Heart left ventricle (tissue), 16 donors: ENCODE measurements around the gene IKZF3. TPM values are rescaled to one million over a fixed set of nuclear protein-coding genes. Genes with fewer than 3 reads are reported as not detected.

Experiments used
- ATAC-seq, 4 donors: fragments of 200-7000 bp; cut with Tn5 transposase; one replicate each; pipeline ENCODE4 v1.9.1; 2020 to 2022; ENCODE audit warnings: moderate library complexity in 4 of 4, mild to moderate bottlenecking in 3 of 4, moderate number of reproducible peaks in 1 of 4
- DNase-seq, 5 donors: peaks; one replicate each; pipeline ENCODE4 v3.0.0-alpha.2; 2020
- H3K27ac ChIP-seq, 12 donors: fragments of 200-600 bp; sonication (generic) in 4 of 12; one replicate each; pipeline versions ENCODE4 v1.5.0 to v1.8.0; 2016 to 2022; ENCODE audit warnings: mild to moderate bottlenecking in 2 of 12
- H3K27me3 ChIP-seq, 9 donors: fragments of 200-600 bp; sonication (generic) in 2 of 9; one replicate each; pipeline versions ENCODE4 v1.5.1 to v1.8.0; 2016 to 2022; ENCODE audit warnings: mild to moderate bottlenecking in 3 of 9
- H3K36me3 ChIP-seq, 9 donors: fragments of 200-600 bp; sonication (generic) in 2 of 9; one replicate each; pipeline versions ENCODE4 v1.5.0 to v1.8.0; 2018 to 2022; ENCODE audit warnings: mild to moderate bottlenecking in 2 of 9
- H3K4me1 ChIP-seq, 12 donors: fragments of 200-600 bp; sonication (generic) in 4 of 12; one replicate each; pipeline versions ENCODE4 v1.5.0 to v1.8.0; 2016 to 2022; ENCODE audit warnings: mild to moderate bottlenecking in 3 of 12
- H3K4me3 ChIP-seq, 12 donors: fragments of 200-600 bp; sonication (generic) in 4 of 12; one replicate each; pipeline versions ENCODE4 v1.5.0 to v1.8.0; 2017 to 2022; ENCODE audit warnings: mild to moderate bottlenecking in 9 of 12, moderate library complexity in 4 of 12
- H3K9me3 ChIP-seq, 12 donors: fragments of 200-600 bp; sonication (generic) in 4 of 12; one replicate each; pipeline versions ENCODE4 v1.5.0 to v1.8.0; 2016 to 2022; ENCODE audit warnings: mild to moderate bottlenecking in 1 of 12
- POLR2A ChIP-seq, 2 donors: fragments of 450-650 bp; IDR thresholded peaks; one replicate each; pipeline ENCODE4 v1.6.1; 2017; ENCODE audit warnings: antibody characterized with exemption in 2 of 2, mild to moderate bottlenecking in 2 of 2, moderate library complexity in 2 of 2
- WGBS, 4 donors: extraction: QIAGEN DNeasy Blood & Tissue Kit in 2 of 4; methylation state at CpG; one replicate each; pipeline versions ENCODE4 v1.1.5 to v1.1.7; 2013 to 2018; 5-methylcytosine and 5-hydroxymethylcytosine counted together
- intact Hi-C, 10 donors: fragments of 100-400 bp; cut with DNase I; formaldehyde crosslinking; loops; one replicate each; pipeline versions ENCODE4 v1.11.1 to v1.14.2; 2022
- polyA plus RNA-seq, 2 donors: library from polyadenylated mRNA; stranded (reverse); fragments of 200-250 nt; gene quantifications; one replicate each; pipeline ENCODE4 v1.2.3, GENCODE V29; 2013
- total RNA-seq, 9 donors: library from RNA; depleted of rRNA in 2 of 9; stranded (reverse); fragments of >200 nt in 2 of 9; fragmentation: NEBNext Ultra II Directional in 3 of 9; extraction: Animal tissue kit (Norgen Biotek cat#: 25700) in 3 of 9; gene quantifications; one replicate each; pipeline versions ENCODE4 v1.1.0 to v1.2.4, GENCODE V29; 2016 to 2023
- TF ChIP-seq, protein P1 (sequence below), 12 donors: fragments of 200-600 bp; sonication (generic) in 4 of 12; IDR thresholded peaks; one replicate each; pipeline versions ENCODE4 v1.5.0 to v1.8.0; 2018 to 2022; ENCODE audit warnings: antibody characterized with exemption in 12 of 12, mild to moderate bottlenecking in 5 of 12
- donor health status: ischemic (EF 13 %, LVEDD 7.1; RV severe dilation, severe dysfunction).
- donor health status: healthy with polysubstance abuse.
- donor health status: DM: no; HTN: yes; CAD: no.
- donor health status: DM: no; HTN: no; CAD: no.
- donor health status: ischemic (EF 25% LVEDD 6.9; RV normal size, moderate dysfunction).
- donor health status: ischemic (EF 25% LVEDD 5.7; RV mildly dilated, moderate dysfunction).
- donor health status: healthy.
- donor health status: DM: yes; HTN: yes; CAD: no.
- donor health status: ischemic (EF 35%, LVEDD 5.7; RV mildly dilated, moderate dysfunction).
- donor health status: nonischemic (EF 11% LVEDD 7.7; RV severe dilation, severe dysfunction).
- donor health status: DM: yes; HTN: yes; CAD: no.
- donor health status: PGD.
- donor health status: ischemic (EF 29% LVEDD 5.4; RV normal size, mild dysfunction).
- donor health status: nonischemic (EF 23%, LVEDD 6.1; RV moderate dilation, normal function).

Gene IKZF3
- total and polyA plus RNA-seq, 11 donors = 0.07 to 6.9 (median 0.21) TPM

DNA sequence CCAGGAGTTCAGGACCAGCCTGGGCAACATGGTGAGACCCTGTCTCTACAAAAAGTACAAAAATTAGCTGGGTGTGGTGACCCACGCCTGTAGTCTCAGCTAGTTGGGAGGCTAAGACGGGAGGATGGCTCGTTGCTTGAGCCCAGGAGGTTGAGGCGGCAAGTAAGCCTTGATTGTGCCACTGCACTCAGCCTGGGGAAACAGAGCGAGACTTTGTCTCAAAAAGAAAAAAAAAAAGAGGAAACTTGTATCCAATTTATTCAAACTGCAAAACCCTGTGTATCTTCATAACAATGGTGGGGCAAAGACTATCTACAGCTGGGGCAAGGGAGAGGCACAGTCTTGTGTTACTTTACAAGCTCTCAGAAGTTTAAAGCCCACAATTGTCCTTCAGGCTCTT lies 104.9 kb downstream of the IKZF3 start:
- intact Hi-C loops = loop anchor here in 5 of 10 donors (10.0 kb wide), 2 partner anchors 214 to 216 kb away; no protein-coding TSS in a partner anchor
- Histone ChIP-seq H3K9me3 (no peaks in the 10 kb centered on the region), H3K4me3 (no peak overlapping the region), H3K4me1 (peaks cover 0 to 31% (median 7%) of the 10 kb centered on the region in 12 donors), H3K36me3 (no peaks in the 10 kb centered on the region), H3K27ac (peak overlapping the region in 1 of 12 donors; percentile 98), H3K27me3 (peaks cover 0 to 19% (median 3%) of the 10 kb centered on the region in 9 donors)
- ATAC-seq (no peak), DNase-seq (no peak)
- TF ChIP-seq, protein P1, sequence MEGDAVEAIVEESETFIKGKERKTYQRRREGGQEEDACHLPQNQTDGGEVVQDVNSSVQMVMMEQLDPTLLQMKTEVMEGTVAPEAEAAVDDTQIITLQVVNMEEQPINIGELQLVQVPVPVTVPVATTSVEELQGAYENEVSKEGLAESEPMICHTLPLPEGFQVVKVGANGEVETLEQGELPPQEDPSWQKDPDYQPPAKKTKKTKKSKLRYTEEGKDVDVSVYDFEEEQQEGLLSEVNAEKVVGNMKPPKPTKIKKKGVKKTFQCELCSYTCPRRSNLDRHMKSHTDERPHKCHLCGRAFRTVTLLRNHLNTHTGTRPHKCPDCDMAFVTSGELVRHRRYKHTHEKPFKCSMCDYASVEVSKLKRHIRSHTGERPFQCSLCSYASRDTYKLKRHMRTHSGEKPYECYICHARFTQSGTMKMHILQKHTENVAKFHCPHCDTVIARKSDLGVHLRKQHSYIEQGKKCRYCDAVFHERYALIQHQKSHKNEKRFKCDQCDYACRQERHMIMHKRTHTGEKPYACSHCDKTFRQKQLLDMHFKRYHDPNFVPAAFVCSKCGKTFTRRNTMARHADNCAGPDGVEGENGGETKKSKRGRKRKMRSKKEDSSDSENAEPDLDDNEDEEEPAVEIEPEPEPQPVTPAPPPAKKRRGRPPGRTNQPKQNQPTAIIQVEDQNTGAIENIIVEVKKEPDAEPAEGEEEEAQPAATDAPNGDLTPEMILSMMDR (IDR thresholded peaks at IDR 0.05) = no peak
- no peak for TF ChIP-seq POLR2A (IDR thresholded peaks at IDR 0.05)
- WGBS, 4 donors = 79 to 89% (median 87%) methylated on average over 5 of the region's 5 CpGs

- Histone ChIP-seq H3K27me3 (peaks cover 0 to 19% (median under 1%) of the 10 kb centered on the region in 9 donors), H3K4me3 (no peak overlapping the region), H3K9me3 (no peaks in the 10 kb centered on the region), H3K4me1 (peaks cover 0 to 38% (median 14%) of the 10 kb centered on the region in 12 donors), H3K27ac (peak overlapping the region in 1 of 12 donors; percentile 98), H3K36me3 (no peaks in the 10 kb centered on the region)
- DNase-seq = no peak
- ATAC-seq = no peak
- 71 to 75% (median 73%) methylated on average over 12 of the region's 12 CpGs for WGBS, 4 donors
- TF ChIP-seq, protein P1 (IDR thresholded peaks at IDR 0.05) = no peak
- no peak for TF ChIP-seq POLR2A (IDR thresholded peaks at IDR 0.05)
- intact Hi-C loops = loop anchor here in 5 of 10 donors (10.0 kb wide), 2 partner anchors 213 to 217 kb away; no protein-coding TSS in a partner anchor
Observed at GRCh38 chr17:39757931-39758873, 105.9 kb downstream of the IKZF3 start.

GRCh38 chr17:39757176-39757662 lies 106.9 kb downstream of the IKZF3 start:
- Histone ChIP-seq H3K4me3 (no peak overlapping the region), H3K27ac (peak overlapping the region in 1 of 12 donors; percentile 98), H3K36me3 (no peaks in the 10 kb centered on the region), H3K4me1 (peaks cover 0 to 43% (median 19%) of the 10 kb centered on the region in 12 donors), H3K9me3 (no peaks in the 10 kb centered on the region), H3K27me3 (peaks cover 0 to 10% (median 0%) of the 10 kb centered on the region in 9 donors)
- intact Hi-C loops = loop anchor here in 5 of 10 donors (10.0 kb wide), 2 partner anchors 212 to 218 kb away; no protein-coding TSS in a partner anchor
- ATAC-seq (no peak), DNase-seq (no peak)
- WGBS, 4 donors = 82 to 86% (median 84%) methylated on average over 4 of the region's 4 CpGs
- no peak for TF ChIP-seq POLR2A (IDR thresholded peaks at IDR 0.05)
- TF ChIP-seq, protein P1 (IDR thresholded peaks at IDR 0.05) = no peak
